HG02840 (cell line): ENCODE data around the gene ACAD9.
"Not testable (repeated sequence)": the region's sequence is repeated elsewhere in the genome, so short reads cannot be mapped to it uniquely, and the experiment has no call there.

Experiments
- ATAC-seq: cut with Tn5 transposase; IDR thresholded peaks from one replicate; pipeline ENCODE4 v1.9.1; 2021; ENCODE audit warnings: mild to moderate bottlenecking, moderate library complexity, moderate number of reproducible peaks; ENCODE audit not compliant: unreplicated experiment, low FRiP score

Gene ACAD9

GRCh38 chr3:128859630-128860029 lies 19.8 kb upstream of the ACAD9 start:
- ATAC-seq, result no peak

GRCh38 chr3:128861491-128861890 lies 17.9 kb upstream of the ACAD9 start:
- ATAC-seq, result no peak

- no peak for ATAC-seq
These were observed 15.9 kb upstream of the ACAD9 start for GRCh38 chr3:128863560-128863959.

- no peak for ATAC-seq
These were observed 15.0 kb upstream of the ACAD9 start for GRCh38 chr3:128864351-128864811.

- not testable (repeated sequence) for ATAC-seq
These were observed 14.3 kb upstream of the ACAD9 start for GRCh38 chr3:128864849-128865804.

GRCh38 chr3:128867200-128868125 lies 12.0 kb upstream of the ACAD9 start:
- ATAC-seq, result no peak

- no peak for ATAC-seq
These were observed 9.1 kb upstream of the ACAD9 start for GRCh38 chr3:128870347-128870746.

- ATAC-seq, result no peak
These were observed 7.1 kb upstream of the ACAD9 start for GRCh38 chr3:128872282-128872681.

GRCh38 chr3:128872744-128873143 lies 6.7 kb upstream of the ACAD9 start:
- no peak for ATAC-seq

- no peak for ATAC-seq
These were observed 6.0 kb upstream of the ACAD9 start for GRCh38 chr3:128873244-128874022.

GRCh38 chr3:128874481-128875180 lies 4.8 kb upstream of the ACAD9 start:
- no peak for ATAC-seq

- no peak for ATAC-seq
These were observed 3.8 kb upstream of the ACAD9 start for GRCh38 chr3:128875556-128876120.

GRCh38 chr3:128878011-128878457 lies 1.4 kb upstream of the ACAD9 start:
- no peak for ATAC-seq

GRCh38 chr3:128878556-128879124 lies 780 bp upstream of the ACAD9 start:
- peak; percentile 7 for ATAC-seq

GRCh38 chr3:128879991-128880390 lies 571 bp downstream of the ACAD9 start:
- ATAC-seq, result no peak

- ATAC-seq, result not testable (repeated sequence)
These were observed 1.0 kb downstream of the ACAD9 start for GRCh38 chr3:128880455-128880854.

GRCh38 chr3:128881576-128881975 lies 2.2 kb downstream of the ACAD9 start:
- no peak for ATAC-seq

- ATAC-seq, result no peak
These were observed 3.3 kb downstream of the ACAD9 start for GRCh38 chr3:128882719-128883118.

GRCh38 chr3:128884992-128885391 lies 5.6 kb downstream of the ACAD9 start:
- ATAC-seq, result no peak
